Cardiac ventricle fibroblast (primary cell): ENCODE measurements around the gene LGALS9. TPM values are rescaled to one million over a fixed set of nuclear protein-coding genes. Genes with fewer than 3 reads are reported as not detected.

Experiments used
- total RNA-seq: library from RNA; depleted of rRNA; stranded (reverse); fragments of >200 nt; gene quantifications from 2 replicates; pipeline ENCODE4 v1.2.3, GENCODE V29; 2015

The LGALS9 gene
- 1.3 and 2.9 TPM in 2 replicates for total RNA-seq

GRCh38 chr17:27630607-27631410, at the start of gene LGALS9:
Gene LGALS9 (plus strand): TSS chr17:27631188. CDS start chr17:27631266, 78 bp downstream.

Other genes starting within 250 kb of the LGALS9 start
- 11.3 and 25.4 TPM in 2 replicates for gene KSR1, start 174.7 kb upstream of the LGALS9 start, total RNA-seq
- 0.20 and 0.37 TPM in 2 replicates for gene NOS2, start 169.3 kb downstream of the LGALS9 start, total RNA-seq